HG03103 (cell line): ENCODE measurements around the gene WDR45.

Source experiments
- ATAC-seq: cut with Tn5 transposase; IDR thresholded peaks from one replicate; pipeline ENCODE4 v1.9.1; 2021; ENCODE audit warnings: low read depth; ENCODE audit not compliant: unreplicated experiment

The WDR45 gene

GRCh38 chrX:49075347-49075746, 4.3 kb downstream of the WDR45 start:
- ATAC-seq, result no peak

GRCh38 chrX:49073601-49074575, 5.8 kb downstream of the WDR45 start, which contains the start of gene PRAF2:
PRAF2 (minus strand) TSS chrX:49074002; CDS start chrX:49073987, 15 bp downstream.
- ATAC-seq, result peak; percentile 88

GRCh38 chrX:49072712-49073095, 7.0 kb downstream of the WDR45 start:
- ATAC-seq, result no peak

GRCh38 chrX:49071877-49072711, 7.6 kb downstream of the WDR45 start:
- ATAC-seq, result no peak

- no peak for ATAC-seq
These were observed 8.7 kb downstream of the WDR45 start for GRCh38 chrX:49070988-49071387.

- no peak for ATAC-seq
These were observed 10.6 kb downstream of the WDR45 start for GRCh38 chrX:49069038-49069437.

GRCh38 chrX:49067285-49068120, 12.2 kb downstream of the WDR45 start:
- ATAC-seq, result no peak

- no peak for ATAC-seq
These were observed 13.0 kb downstream of the WDR45 start for GRCh38 chrX:49066690-49067089.

- ATAC-seq, result no peak
These were observed 13.4 kb downstream of the WDR45 start for GRCh38 chrX:49066278-49066677.

- ATAC-seq, result no peak
These were observed 15.0 kb downstream of the WDR45 start for GRCh38 chrX:49064735-49065134.

GRCh38 chrX:49064303-49064702, 15.4 kb downstream of the WDR45 start:
- ATAC-seq, result no peak

GRCh38 chrX:49063715-49064114, 16.0 kb downstream of the WDR45 start:
- ATAC-seq, result no peak

GRCh38 chrX:49061916-49062315, 17.8 kb downstream of the WDR45 start:
- ATAC-seq, result no peak

GRCh38 chrX:49061490-49061889, 18.2 kb downstream of the WDR45 start:
- no peak for ATAC-seq

GRCh38 chrX:49060914-49061313, 18.8 kb downstream of the WDR45 start:
- no peak for ATAC-seq

GRCh38 chrX:49059681-49060085, 20.0 kb downstream of the WDR45 start:
- ATAC-seq, result no peak

- ATAC-seq, result no peak
These were observed 20.5 kb downstream of the WDR45 start for GRCh38 chrX:49059201-49059600.

GRCh38 chrX:49058794-49059193, 20.9 kb downstream of the WDR45 start, which contains the start of gene CCDC120:
CCDC120 (plus strand) TSS chrX:49058999; CDS start chrX:49062042, 3,043 bp downstream.
- no peak for ATAC-seq

- ATAC-seq, result no peak
These were observed 25.5 kb downstream of the WDR45 start for GRCh38 chrX:49054073-49054762.
